Activated CD8-positive, alpha-beta T cell treated with anti-CD3 and anti-CD28 coated beads for 36 hours (primary cell): ENCODE data around the gene C10orf53. TPM values are rescaled to one million over a fixed set of nuclear protein-coding genes. Genes with fewer than 3 reads are reported as not detected.

Source experiments
- ATAC-seq: fragments of 200-7000 bp; cut with Tn5 transposase; one replicate; pipeline ENCODE4 v1.10.0; 2021; ENCODE audit warnings: mild to moderate bottlenecking, moderate library complexity
- CTCF ChIA-PET: fragments of 350-600 bp; sonication (Branson Sonifier 250); formaldehyde crosslinking; loops from one replicate; lab custom pipeline; 2021; ENCODE audit warnings: antibody characterized with exemption; lab: Charles Lee
- POLR2A ChIA-PET: fragments of 350-600 bp; sonication (Branson Sonifier 250); formaldehyde crosslinking; loops from one replicate; lab custom pipeline; 2021; ENCODE audit warnings: antibody characterized with exemption; lab: Charles Lee
- DNase-seq: peaks from one replicate; pipeline ENCODE4 v3.0.0-alpha.2; 2020
- H3K27ac Mint-ChIP-seq: one replicate; pipeline ENCODE4 v1.8.0; 2021; ENCODE audit warnings: mild to moderate bottlenecking, mixed read lengths
- H3K27me3 Mint-ChIP-seq: one replicate; pipeline ENCODE4 v1.8.0; 2021; ENCODE audit warnings: mixed read lengths
- H3K36me3 Mint-ChIP-seq: one replicate; pipeline ENCODE4 v1.8.0; 2021; ENCODE audit warnings: low read depth, mixed read lengths
- H3K4me1 Mint-ChIP-seq: one replicate; pipeline ENCODE4 v1.8.0; 2021; ENCODE audit warnings: low read depth, mixed read lengths
- H3K4me3 Mint-ChIP-seq: one replicate; pipeline ENCODE4 v1.8.0; 2021; ENCODE audit warnings: mild to moderate bottlenecking, moderate library complexity, mixed read lengths
- H3K9me3 Mint-ChIP-seq: one replicate; pipeline ENCODE4 v1.8.0; 2021; ENCODE audit warnings: mixed read lengths
- CTCF ChIP-seq: fragments of 200-600 bp; IDR thresholded peaks from one replicate; pipeline ENCODE4 v1.8.0; 2022; ENCODE audit warnings: antibody characterized with exemption, mild to moderate bottlenecking
- intact Hi-C: fragments of 100-400 bp; cut with micrococcal nuclease; formaldehyde crosslinking; loops from one replicate; pipeline ENCODE4 v1.10.0; 2022
- total RNA-seq, 2 experiments: library from RNA; stranded (reverse); gene quantifications; one replicate each; pipeline ENCODE4 v1.2.3, GENCODE V29; 2021

Gene C10orf53
- total RNA-seq, 2 experiments from 2014 or later, result not detected

- Mint-ChIP-seq H3K27me3 (no peaks in the 10 kb centered on the region), H3K36me3 (no peaks in the 10 kb centered on the region), H3K4me3 (no peak overlapping the region), H3K27ac (no peak overlapping the region), H3K9me3 (no peaks in the 10 kb centered on the region), H3K4me1 (peaks cover 16% of the 10 kb centered on the region)
- DNase-seq (peak; percentile 74), ATAC-seq (peak; percentile 84)
- no peak for TF ChIP-seq CTCF
- ChIA-PET POLR2A (interaction anchor here (0.6 kb wide), 1 partner anchor 319 kb away, joined by 3 read pairs; no protein-coding TSS in a partner anchor), CTCF (interaction anchor here (1.0 to 2.1 kb wide), 3 partner anchors 30 to 56 kb away, joined by 3 to 6 read pairs (median 3); no protein-coding TSS in a partner anchor)
- intact Hi-C loops, result no loop called here
Observed at GRCh38 chr10:49649294-49649693, 30.2 kb upstream of the C10orf53 start.

- intact Hi-C loops, result no loop called here
- H3K27me3 Mint-ChIP-seq, result peaks cover 1% of the 10 kb centered on the region
- POLR2A ChIA-PET, result interaction anchor here (0.6 kb wide), 1 partner anchor 318 kb away, joined by 3 read pairs; no protein-coding TSS in a partner anchor
- DNase-seq, result peak; percentile 5
- peaks cover 16% of the 10 kb centered on the region for H3K4me1 Mint-ChIP-seq
- CTCF ChIA-PET, result interaction anchor here (1.1 to 2.1 kb wide), 2 partner anchors 31 to 55 kb away, joined by 3 to 6 read pairs; no protein-coding TSS in a partner anchor
- no peaks in the 10 kb centered on the region for H3K9me3 Mint-ChIP-seq
- no peak overlapping the region for H3K27ac Mint-ChIP-seq
- peak; percentile 38 for ATAC-seq
- no peak overlapping the region for H3K4me3 Mint-ChIP-seq
- TF ChIP-seq CTCF, result no peak
- H3K36me3 Mint-ChIP-seq, result no peaks in the 10 kb centered on the region
Observed at GRCh38 chr10:49649936-49650723, 29.3 kb upstream of the C10orf53 start.

- intact Hi-C loops, result no loop called here
Observed at GRCh38 chr10:49650724-49651034, 28.8 kb upstream of the C10orf53 start.

GRCh38 chr10:49651039-49651835, 28.2 kb upstream of the C10orf53 start:
- Mint-ChIP-seq H3K36me3 (no peaks in the 10 kb centered on the region), H3K4me3 (no peak overlapping the region), H3K27me3 (peaks cover 1% of the 10 kb centered on the region), H3K4me1 (peaks cover 16% of the 10 kb centered on the region), H3K27ac (no peak overlapping the region), H3K9me3 (no peaks in the 10 kb centered on the region)
- no peak for ATAC-seq
- no peak for TF ChIP-seq CTCF
- ChIA-PET CTCF (no interaction called here), POLR2A (no interaction called here)
- intact Hi-C loops, result no loop called here
- no peak for DNase-seq

More at GRCh38 chr10:49650724-49651034, 28.8 kb upstream of the C10orf53 start:
- DNase-seq (no peak), ATAC-seq (no peak)
- TF ChIP-seq CTCF, result no peak
- H3K27ac Mint-ChIP-seq, result no peak overlapping the region
- no peaks in the 10 kb centered on the region for H3K9me3 Mint-ChIP-seq
- peaks cover 16% of the 10 kb centered on the region for H3K4me1 Mint-ChIP-seq
- ChIA-PET CTCF (interaction anchor here (2.1 kb wide), 1 partner anchor 56 kb away, joined by 6 read pairs; no protein-coding TSS in a partner anchor), POLR2A (no interaction called here)
- H3K4me3 Mint-ChIP-seq, result no peak overlapping the region
- H3K36me3 Mint-ChIP-seq, result no peaks in the 10 kb centered on the region
- peaks cover 1% of the 10 kb centered on the region for H3K27me3 Mint-ChIP-seq
